Left lung (tissue), 10 donors: Measurements from ENCODE around the gene FBXL4. TPM values are rescaled to one million over a fixed set of nuclear protein-coding genes. Genes with fewer than 3 reads are reported as not detected.

Experiments
- ATAC-seq: fragments of 200-7000 bp; cut with Tn5 transposase; one replicate; pipeline ENCODE4 v1.9.1; 2020; ENCODE audit warnings: moderate library complexity
- DNase-seq, 4 donors: peaks; one replicate each; pipeline ENCODE4 v3.0.0-alpha.2; 2013 to 2020
- H3K27ac ChIP-seq, 2 donors: fragments of 200-600 bp; sonication (generic) in 1 of 2; one replicate each; pipeline versions ENCODE4 v1.5.0 to v1.8.0; 2020 to 2021
- H3K27me3 ChIP-seq, 2 donors: fragments of 200-600 bp; sonication (generic) in 1 of 2; one replicate each; pipeline versions ENCODE4 v1.5.0 to v1.8.0; 2020 to 2021
- H3K36me3 ChIP-seq, 2 donors: fragments of 200-600 bp; sonication (generic) in 1 of 2; one replicate each; pipeline versions ENCODE4 v1.5.0 to v1.8.0; 2020 to 2021
- H3K4me1 ChIP-seq, 2 donors: fragments of 200-600 bp; one replicate each; pipeline ENCODE4 v1.8.0; 2021
- H3K4me3 ChIP-seq, 2 donors: fragments of 200-600 bp; sonication (generic) in 1 of 2; one replicate each; pipeline versions ENCODE4 v1.5.0 to v1.8.0; 2020 to 2021; ENCODE audit warnings: mild to moderate bottlenecking in 1 of 2
- H3K9me3 ChIP-seq, 2 donors: fragments of 200-600 bp; sonication (generic) in 1 of 2; one replicate each; pipeline versions ENCODE4 v1.5.0 to v1.8.0; 2020 to 2021
- CTCF ChIP-seq, 2 donors: fragments of 200-600 bp; sonication (generic) in 1 of 2; IDR thresholded peaks; one replicate each; pipeline versions ENCODE4 v1.5.0 to v1.8.0; 2021; ENCODE audit warnings: antibody characterized with exemption in 2 of 2
- intact Hi-C, 2 donors: fragments of 100-400 bp; cut with DNase I; formaldehyde crosslinking; loops; one replicate each; pipeline versions ENCODE4 v1.11.2 to v1.14.2; 2022
- polyA plus RNA-seq, 6 donors: library from polyadenylated mRNA; unstranded; fragments of 120-200 nt; gene quantifications; one replicate each; pipeline ENCODE4 v1.2.1, GENCODE V29; 2013; ENCODE audit not compliant: insufficient read length in 6 of 6
- total RNA-seq, 2 donors: library from RNA; stranded (reverse); fragmentation: NEBNext Ultra II Directional; extraction: Animal tissue kit (Norgen Biotek cat#: 25700); gene quantifications; one replicate each; pipeline ENCODE4 v1.2.1, GENCODE V29; 2021
- donor health status: DM: no; HTN: yes; CAD: no.
- donor health status: DM: no; HTN: no; CAD: no.

The FBXL4 gene
- total and polyA plus RNA-seq, 8 donors = 18.7 to 24.4 (median 21.0) TPM

- DNase-seq = no peak
- no peak for TF ChIP-seq CTCF (IDR thresholded peaks at IDR 0.05)
- ATAC-seq = no peak
Observed at GRCh38 chr6:98944168-98944567, 3.6 kb downstream of the FBXL4 start.

GRCh38 chr6:98942263-98942803 is 5.4 kb downstream of the FBXL4 start:
- Histone ChIP-seq H3K4me3 (no peak overlapping the region), H3K9me3 (peaks cover 0 to 21% of the 10 kb centered on the region in 2 donors), H3K4me1 (peaks cover 10 to 26% of the 10 kb centered on the region in 2 donors), H3K27ac (no peak overlapping the region), H3K36me3 (no peaks in the 10 kb centered on the region), H3K27me3 (no peaks in the 10 kb centered on the region)
- DNase-seq = no peak
- TF ChIP-seq CTCF (IDR thresholded peaks at IDR 0.05) = no peak
- ATAC-seq = no peak
- intact Hi-C loops = no loop called here

More at GRCh38 chr6:98944168-98944567, 3.6 kb downstream of the FBXL4 start:
- intact Hi-C loops = no loop called here
- H3K9me3 ChIP-seq = peaks cover 0 to 21% of the 10 kb centered on the region in 2 donors
- H3K27me3 ChIP-seq = no peaks in the 10 kb centered on the region
- H3K36me3 ChIP-seq = no peaks in the 10 kb centered on the region
- H3K4me1 ChIP-seq = peaks cover 10 to 30% of the 10 kb centered on the region in 2 donors
- H3K27ac ChIP-seq = no peak overlapping the region
- H3K4me3 ChIP-seq = no peak overlapping the region

- Histone ChIP-seq H3K4me1 (peaks cover 4 to 16% of the 10 kb centered on the region in 2 donors), H3K4me3 (no peak overlapping the region), H3K9me3 (peaks cover 0 to 21% of the 10 kb centered on the region in 2 donors), H3K27ac (no peak overlapping the region), H3K27me3 (no peaks in the 10 kb centered on the region), H3K36me3 (no peaks in the 10 kb centered on the region)
- intact Hi-C loops = no loop called here
- DNase-seq (no peak), ATAC-seq (no peak)
- no peak for TF ChIP-seq CTCF (IDR thresholded peaks at IDR 0.05)
Observed at GRCh38 chr6:98941319-98941718, 6.4 kb downstream of the FBXL4 start.

- no peak for ATAC-seq
- intact Hi-C loops = no loop called here
- Histone ChIP-seq H3K4me1 (peaks cover 0 to 11% of the 10 kb centered on the region in 2 donors), H3K27me3 (no peaks in the 10 kb centered on the region), H3K27ac (no peak overlapping the region), H3K36me3 (no peaks in the 10 kb centered on the region), H3K4me3 (no peak overlapping the region), H3K9me3 (peaks cover 0 to 20% of the 10 kb centered on the region in 2 donors)
- DNase-seq = no peak
- no peak for TF ChIP-seq CTCF (IDR thresholded peaks at IDR 0.05)
Observed at GRCh38 chr6:98937351-98937750, 10.4 kb downstream of the FBXL4 start.

- no peaks in the 10 kb centered on the region for H3K9me3 ChIP-seq
- DNase-seq (no peak), ATAC-seq (no peak)
- no peaks in the 10 kb centered on the region for H3K27me3 ChIP-seq
- no peak overlapping the region for H3K4me3 ChIP-seq
- no peak overlapping the region for H3K27ac ChIP-seq
- TF ChIP-seq CTCF (IDR thresholded peaks at IDR 0.05) = no peak
- H3K4me1 ChIP-seq = peaks cover 0 to 14% of the 10 kb centered on the region in 2 donors
- intact Hi-C loops = no loop called here
- H3K36me3 ChIP-seq = no peaks in the 10 kb centered on the region
Observed at GRCh38 chr6:98932381-98932780, 15.4 kb downstream of the FBXL4 start.
